ENCODE data around the gene EEF2.

Gene EEF2

DNA sequence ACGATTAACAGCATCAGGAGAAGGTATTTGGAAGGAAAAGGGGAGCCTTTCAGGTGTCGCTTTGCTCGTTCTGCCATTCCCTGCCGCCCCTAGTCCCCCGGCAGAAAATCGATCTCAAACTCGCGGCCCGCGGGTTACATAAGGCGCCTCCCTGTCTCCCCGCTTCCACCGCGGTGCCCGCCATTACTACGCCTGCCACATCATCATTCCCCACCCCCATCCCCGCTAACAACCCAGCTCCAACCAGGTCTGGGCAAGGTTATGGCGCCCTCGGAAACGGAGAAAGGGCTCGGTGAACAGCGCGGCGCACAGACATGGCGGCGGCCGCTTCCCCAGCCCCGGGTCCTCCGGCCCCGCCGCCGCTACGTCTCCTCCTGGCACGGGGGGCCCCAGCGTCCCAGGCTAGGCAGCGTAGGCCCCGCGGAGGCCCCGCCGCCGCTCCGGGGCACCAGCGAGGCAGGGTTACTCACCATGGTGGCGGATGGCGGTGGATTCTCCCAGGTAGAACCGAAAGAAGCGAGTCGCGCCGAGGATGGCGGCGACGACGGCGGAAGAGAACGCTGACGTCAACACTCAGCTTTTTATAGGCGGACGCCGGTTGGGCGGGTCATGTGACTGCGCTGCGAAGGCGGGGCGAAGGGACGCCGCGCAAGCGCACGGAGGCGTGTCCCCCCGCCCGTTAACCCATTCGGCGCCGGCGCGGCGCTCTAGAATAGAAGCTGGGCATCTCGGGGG lies at the start of gene EEF2:
Gene EEF2 (minus strand): TSS at position 556 of the 735 bp plus-strand sequence. CDS start 83 bp downstream, at position 473.
- peak; percentile 96 for DNase-seq

DNA sequence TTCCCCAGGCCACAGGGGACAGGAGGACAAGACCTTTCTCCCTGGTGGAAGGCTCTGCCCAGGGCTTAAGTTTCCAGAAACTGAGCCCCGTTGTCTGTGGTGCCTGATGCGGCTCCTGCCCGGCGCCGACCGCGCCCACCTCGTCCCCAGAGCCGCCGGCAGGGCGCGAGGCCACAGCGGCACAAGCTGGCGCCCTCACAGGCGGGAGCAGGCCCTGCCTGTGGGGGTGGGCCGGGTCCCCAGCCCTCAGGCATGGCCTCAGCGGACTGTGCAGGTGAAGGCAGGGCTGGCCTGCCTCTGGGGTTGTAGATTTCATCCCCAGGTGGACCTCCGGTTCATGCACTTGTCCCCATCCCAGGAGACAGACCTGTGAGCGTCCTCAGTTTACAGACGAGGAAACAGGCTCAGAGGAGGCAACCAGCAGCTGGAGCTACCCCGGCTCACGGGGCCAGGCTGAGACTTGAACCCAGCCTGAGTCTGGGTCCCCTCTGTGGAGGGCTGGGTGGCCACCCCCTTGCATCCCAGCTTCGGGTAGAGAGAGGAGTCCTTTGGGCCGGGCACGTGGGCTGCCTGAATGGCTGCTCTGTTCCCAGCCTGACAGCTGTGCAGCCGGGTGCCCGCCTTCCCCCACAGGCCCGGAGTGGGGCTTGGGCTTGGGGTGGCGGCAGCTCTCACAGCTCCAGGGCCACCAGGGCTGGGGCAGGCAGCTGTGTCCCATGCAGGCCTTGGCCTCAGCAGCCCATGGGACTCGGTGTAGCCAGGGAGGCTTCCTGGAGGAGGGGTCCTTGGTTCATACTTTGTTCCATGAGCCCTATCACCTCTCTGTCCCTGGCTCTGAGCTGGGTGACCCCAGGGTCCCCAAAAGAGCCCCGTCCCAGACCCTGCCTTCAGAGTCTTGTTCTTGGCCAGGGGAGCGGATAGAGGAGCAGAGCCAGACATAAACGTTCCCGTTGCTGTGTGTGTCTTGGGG lies 49.1 kb upstream of the EEF2 start:
- DNase-seq, result no peak

- no peak for DNase-seq
Observed at GRCh38 chr19:4033028-4033956, 48.0 kb upstream of the EEF2 start.

DNA sequence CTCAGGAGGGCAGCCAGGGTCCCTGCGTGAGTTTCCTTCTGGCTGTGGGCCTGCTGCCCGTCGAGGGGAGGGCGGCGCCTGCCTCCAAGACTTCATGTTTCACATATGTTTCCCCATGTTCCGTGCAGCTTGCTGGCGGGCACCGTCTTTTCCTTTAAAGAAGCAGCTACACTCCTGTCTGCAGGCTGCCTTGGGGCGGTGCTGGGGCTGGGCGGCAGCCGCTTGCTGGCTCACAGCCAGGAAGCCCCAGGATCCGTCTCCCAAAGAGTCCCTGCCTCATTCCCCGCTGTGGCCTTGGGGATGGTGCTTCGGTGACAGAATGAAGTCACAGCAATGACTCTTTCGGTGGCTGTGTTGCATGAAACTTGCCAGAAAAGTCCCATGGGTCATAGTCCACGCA lies 47.2 kb upstream of the EEF2 start:
- no peak for DNase-seq

GRCh38 chr19:4031420-4031819 lies 46.2 kb upstream of the EEF2 start:
- no peak for DNase-seq

DNA sequence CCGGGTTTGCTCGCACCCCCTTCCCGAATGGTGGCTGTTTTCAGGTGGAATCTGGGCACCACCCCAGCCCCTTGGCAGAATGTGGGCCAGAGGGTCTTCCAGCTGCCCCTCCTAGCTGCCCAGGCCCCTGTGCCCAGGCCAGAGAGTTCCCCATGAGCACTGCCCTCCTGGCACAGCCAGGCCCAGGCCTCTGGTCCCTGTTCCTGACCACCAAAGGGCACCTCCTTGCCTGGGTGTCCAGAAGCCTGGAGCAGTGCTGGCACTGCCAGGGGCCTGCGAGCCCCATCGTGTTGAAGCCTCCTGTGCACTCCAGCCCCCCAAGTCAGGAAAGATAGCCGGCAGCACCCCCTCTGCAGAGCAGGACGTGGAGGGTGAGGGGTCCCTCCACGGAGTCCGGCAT lies 45.7 kb upstream of the EEF2 start:
- DNase-seq, result no peak

DNA sequence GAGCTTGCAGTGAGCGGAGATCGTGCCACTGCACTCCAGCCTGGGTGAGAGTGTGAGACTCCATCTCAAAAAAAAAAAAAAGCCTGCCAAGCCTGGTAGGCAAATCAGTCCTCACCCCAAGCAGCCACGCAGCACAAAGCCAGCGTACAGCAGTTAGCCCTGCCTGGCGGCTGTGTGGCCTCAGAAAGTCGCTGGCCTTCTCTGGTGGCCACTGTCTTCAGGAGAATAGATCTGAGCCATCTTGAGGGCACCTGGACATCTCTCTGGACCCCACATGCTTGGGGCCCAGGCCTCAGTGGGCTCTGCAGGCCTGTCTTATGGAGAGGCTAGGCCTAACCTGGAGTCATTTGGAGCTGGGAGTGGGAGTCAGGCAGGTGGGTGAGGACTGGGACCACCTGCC lies 45.3 kb upstream of the EEF2 start:
- DNase-seq, result no peak

DNA sequence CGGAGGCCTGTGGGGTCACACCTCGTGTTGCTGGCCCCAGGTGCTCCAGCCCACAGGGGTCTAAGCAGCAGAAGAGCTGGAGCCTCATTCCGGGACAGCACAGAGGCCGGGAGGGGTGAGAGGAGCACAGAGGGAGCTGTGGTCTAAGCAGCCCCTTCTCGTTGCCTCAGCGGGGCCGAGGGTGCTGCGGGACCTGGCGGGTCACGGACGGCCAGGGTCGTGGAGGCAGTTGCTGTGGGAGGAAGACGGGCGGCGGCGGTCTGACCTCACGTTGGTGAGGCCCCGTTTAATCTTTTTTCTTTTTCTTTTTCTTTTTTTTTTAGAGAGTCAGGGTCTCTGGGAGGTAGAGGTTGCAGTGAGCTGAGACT lies 44.0 kb upstream of the EEF2 start:
- no peak for DNase-seq

GRCh38 chr19:4028334-4029246 lies 43.3 kb upstream of the EEF2 start:
- DNase-seq, result no peak

DNA sequence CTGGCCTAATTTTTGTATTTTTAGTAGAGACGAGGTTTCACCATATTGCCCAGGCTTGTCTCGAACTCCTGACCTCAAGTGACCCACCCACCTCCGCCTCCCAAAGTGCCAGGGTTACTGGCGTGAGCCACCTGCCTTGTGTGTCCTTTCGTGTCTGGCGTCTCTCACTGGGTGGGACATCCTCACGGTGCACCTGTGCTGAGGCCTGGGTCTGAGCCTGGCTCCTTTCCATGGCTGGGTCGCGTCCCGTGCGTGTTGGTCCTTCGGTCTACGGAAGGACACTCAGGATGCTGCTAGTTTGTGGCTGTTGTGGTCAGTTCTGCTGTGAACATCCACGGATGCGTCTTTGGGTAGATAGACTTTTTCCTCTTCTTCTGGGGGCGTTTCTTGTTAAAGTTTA lies 41.9 kb upstream of the EEF2 start:
- no peak for DNase-seq

DNA sequence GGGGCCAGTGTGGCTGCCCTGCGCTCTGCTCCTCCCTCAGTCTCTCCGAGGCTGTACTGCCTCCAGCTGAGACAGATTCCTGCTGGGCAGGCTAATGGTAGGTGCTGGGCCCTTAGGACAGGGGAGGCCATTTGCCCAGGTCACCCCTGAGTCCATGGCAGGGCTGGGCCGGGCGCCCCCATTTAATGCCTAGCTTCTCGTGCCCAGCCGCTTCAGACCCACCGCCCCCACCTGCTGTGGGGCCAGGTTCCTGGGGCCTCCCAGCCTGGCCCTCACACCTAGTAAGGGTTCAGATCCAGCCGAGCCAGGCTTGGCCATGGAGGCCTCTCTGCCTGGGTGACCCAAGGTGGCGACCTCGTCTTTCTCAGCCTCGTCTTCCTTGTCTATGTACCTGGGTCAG lies 40.1 kb upstream of the EEF2 start:
- DNase-seq, result no peak

DNA sequence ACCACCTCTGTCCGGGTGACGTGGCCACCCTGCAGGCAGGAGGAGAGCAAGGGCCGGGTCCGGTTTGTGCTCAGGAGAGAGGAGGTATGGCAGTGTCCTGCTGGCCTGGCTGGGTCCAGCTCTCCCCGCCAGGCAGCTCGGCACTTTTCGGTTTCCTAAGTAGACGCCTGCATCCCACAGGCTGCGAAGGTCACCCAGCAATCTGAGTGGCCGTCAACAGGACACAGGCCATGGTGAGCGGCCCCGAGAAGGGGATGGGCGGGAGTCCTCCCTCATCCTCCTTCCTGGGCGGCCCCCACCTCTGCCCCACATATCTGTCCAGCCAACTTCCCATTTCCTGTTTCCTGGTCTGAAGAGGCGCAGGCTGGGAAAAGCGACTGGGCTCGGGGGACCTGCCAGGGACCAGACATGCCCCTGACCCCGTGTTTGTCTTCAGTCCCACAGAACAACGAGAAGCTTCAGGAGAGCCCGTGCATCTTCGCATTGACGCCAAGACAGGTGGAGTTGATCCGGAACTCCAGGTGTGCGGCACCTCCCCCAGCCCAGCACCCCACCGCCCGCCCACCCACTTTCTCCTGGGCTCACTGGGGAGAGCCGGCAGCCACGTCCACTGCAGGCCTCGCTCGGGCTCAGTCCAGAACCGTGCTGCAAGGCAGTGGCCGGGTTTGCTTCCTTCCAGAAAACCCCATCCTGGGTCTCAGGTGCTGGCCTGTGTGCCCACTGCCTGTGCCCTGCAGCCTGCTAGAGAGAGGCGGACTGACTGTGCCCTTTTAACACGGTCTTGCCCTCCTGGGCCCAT lies 38.5 kb upstream of the EEF2 start:
- DNase-seq, result no peak

DNA sequence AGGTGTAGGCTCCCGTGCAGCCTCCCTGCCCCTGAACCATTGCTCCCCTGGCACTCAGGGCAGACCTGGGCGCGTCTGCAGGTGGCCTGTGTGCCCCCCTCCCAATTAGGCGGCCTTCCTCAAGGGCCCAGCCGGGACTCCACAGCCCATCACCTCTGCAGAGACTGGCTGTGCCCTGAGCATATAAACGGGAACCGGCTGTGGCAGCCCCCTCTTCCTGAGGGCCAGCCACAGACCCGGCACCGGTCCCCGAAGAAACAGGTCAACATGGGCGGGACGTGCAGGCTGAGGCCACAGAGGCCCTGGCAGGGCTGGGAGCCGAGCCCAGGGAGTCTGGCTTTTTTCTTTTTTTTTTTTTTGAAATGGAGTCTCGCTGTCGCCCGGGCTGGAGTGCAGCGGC lies 34.3 kb upstream of the EEF2 start:
- no peak for DNase-seq

DNA sequence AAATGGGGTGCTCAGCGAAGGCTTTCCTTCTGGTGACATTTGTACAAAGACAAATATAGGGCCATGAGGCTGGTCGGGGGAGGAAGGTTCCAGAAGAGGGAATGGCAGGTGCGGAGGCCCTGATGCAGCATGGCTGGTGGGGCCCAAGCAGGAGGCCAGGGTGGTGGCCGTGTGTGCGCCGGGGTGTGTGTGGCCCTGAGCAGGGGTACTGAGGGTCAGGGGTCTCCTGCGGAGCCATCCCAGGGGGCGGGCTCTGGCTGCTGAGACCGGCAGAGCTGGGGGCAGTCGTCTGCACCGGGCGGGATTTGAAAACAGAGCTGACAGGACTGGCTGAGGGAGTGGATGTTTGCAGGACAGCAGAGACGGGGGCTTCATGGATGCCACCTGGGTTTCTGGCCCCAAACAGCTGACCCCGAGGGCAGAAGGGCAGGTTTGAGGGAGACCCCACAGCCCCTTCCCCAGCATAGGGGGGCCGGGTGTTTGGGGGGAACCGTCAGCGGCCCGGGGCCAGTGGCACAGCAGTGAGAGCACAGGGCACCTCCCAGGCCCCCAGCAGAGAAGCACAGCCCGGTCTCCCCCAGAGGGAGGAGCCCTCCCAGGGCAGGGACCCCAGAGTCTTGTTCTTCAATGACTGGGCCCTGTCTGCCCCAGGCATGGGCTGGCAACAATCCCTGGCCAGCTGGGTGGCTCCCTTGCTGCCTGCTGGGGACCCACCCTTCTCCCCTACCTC lies 33.7 kb upstream of the EEF2 start:
- no peak for DNase-seq

DNA sequence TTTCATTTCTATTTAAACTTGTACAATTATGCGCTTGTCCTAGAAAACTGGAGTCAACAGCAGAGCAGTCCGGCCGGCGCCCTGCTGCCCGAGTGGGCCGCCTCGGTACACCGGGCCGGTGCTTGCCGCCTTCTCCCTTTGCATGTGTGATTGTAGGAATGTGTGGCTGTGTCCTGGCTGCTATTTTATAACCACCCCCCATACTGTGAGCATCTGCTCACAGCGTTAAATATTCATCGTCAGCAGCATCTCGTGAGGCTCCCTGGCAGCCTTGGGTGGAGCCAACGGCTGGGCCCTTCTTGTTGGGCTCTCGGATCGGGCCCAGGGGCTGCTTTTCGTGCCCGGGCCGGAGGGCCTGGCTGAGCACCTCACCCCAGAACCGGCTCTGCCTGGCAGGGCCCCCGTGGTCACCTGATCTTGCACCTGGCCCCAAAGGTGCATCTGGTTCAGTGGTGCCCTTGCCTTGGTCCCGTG lies 32.9 kb upstream of the EEF2 start:
- DNase-seq, result no peak

DNA sequence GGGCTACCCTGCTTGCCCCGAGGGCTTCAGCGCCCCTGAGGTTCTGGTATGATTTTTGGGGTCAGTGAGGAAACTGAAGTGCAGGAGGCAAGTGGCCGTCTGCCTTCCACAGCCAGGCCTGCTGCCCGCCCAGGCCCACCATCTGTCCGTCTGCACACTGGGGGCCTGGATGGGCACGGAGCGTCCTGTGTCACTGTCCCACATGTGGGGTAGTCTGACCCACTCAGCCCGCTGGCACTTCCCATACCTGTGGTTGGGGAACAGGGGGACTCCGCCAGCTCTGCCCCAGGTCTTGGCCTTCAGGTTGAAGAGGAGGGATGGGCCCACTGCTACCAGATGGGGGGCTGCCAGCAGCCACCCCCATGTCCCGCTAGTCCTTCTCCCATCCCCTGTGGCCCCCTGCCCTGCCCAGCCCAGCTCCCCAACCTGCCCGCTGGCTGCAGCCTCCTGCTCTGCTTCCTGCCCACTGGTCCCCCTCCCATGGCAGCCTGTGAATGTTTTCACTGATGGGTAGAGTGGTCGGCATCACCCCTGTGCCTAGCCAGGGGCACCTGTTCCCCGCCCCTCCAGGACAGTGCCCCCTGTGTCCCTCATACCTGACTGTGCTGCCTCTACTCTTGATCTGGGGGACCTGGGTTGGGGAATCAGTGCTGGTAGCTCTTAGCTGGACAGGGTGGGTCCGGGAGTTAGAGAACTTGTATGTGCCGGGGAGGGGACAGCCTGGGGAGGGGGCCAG lies 31.8 kb upstream of the EEF2 start:
- DNase-seq, result no peak

DNA sequence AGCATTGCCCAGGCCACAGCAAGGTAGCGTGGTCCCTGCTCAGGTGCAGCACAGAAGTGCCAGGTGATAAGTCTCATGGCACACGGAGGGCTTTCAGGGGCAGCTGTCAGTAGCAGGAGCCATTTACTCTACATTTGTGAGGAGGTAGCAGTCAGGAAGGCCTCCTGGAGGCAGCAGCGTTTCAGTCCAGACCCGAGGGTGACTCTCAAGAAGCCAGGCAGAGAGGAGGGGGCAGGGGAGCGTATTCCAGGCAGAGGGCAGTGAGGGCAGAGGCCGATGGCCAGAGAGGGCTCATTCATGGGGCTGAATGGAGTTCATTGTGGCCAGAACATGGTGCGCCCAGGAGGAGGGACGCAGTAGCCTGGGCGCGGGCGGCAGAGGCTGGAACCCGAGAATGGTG lies 31.2 kb upstream of the EEF2 start:
- DNase-seq, result no peak

DNA sequence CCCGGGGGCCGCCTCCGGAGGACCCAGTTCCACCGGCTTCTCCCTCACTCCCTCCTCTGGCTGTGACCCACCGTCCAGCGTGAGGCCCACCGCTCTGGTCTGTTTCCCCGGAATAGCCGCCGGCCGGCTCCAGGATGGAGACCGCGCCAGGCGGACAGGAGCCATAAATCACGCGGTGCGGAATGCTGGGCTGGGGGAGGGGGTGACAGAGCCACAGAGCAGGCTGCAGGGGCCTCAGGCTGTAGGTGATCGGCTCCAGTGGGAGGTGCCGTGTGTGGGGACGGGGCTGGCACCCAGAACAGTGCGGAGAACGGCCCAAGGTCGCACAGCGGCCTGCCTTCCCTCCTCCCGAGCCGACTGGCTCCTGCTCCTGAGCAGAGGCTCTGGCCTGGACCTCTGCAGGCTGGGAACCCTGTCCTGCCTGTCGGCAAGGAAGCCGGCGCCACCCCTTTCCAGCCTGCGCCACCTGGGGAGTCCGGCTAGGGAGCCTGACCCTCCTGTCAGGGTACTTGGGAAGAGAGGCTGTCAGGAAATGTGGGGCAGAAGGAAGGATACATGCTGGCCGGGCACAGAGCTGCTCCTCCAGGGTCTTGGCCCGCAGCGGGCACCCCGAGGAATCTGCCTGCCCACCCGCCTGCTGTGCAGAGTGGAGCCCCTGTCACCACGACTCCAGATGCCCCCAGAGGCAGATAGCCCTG lies 30.6 kb upstream of the EEF2 start:
- DNase-seq, result no peak

Data from hematopoietic multipotent progenitor cell treated with erythropoietin and hydrocortisone succinate and interleukin-3 and kit ligand, for 6 days (in vitro differentiated cells).